Measurements from ENCODE around the gene FBLN5. TPM values are rescaled to one million over a fixed set of nuclear protein-coding genes. Genes with fewer than 3 reads are reported as not detected.

FBLN5 gene
- total RNA-seq, 1 experiment from 2014 or later = 0.90 TPM

- Mint-ChIP-seq H3K36me3 (ENCODE audit: insufficient read depth, unreplicated experiment) (no peaks in the 10 kb centered on the region), H3K27ac (ENCODE audit: unreplicated experiment) (no peak overlapping the region), H3K9me3 (ENCODE audit: low read depth, unreplicated experiment) (no peaks in the 10 kb centered on the region), H3K4me1 (ENCODE audit: low read depth, unreplicated experiment) (peaks cover 45% of the 10 kb centered on the region), H3K4me3 (ENCODE audit: low read depth, unreplicated experiment) (no peak overlapping the region), H3K27me3 (ENCODE audit: unreplicated experiment) (no peaks in the 10 kb centered on the region)
- TF ChIP-seq CTCF (IDR thresholded peaks at IDR 0.05; ENCODE audit: unreplicated experiment) = no peak
- CTCF ChIA-PET = interaction anchor here (0.6 kb wide), 1 partner anchor 92 kb away, joined by 5 read pairs; no protein-coding TSS in a partner anchor
- DNase-seq = no peak
- intact Hi-C loops (cut with micrococcal nuclease; ENCODE audit: unreplicated experiment) = no loop called here
- no TSS peak for BruUV-seq (replicated peaks)
Observed at GRCh38 chr14:91879196-91879595, 68.3 kb downstream of the FBLN5 start.

- H3K36me3 Mint-ChIP-seq (ENCODE audit: insufficient read depth, unreplicated experiment) = no peaks in the 10 kb centered on the region
- H3K27ac Mint-ChIP-seq (ENCODE audit: unreplicated experiment) = no peak overlapping the region
- no peak for DNase-seq
- CTCF ChIA-PET = no interaction called here
- no peak for TF ChIP-seq CTCF (IDR thresholded peaks at IDR 0.05; ENCODE audit: unreplicated experiment)
- BruUV-seq (replicated peaks) = no TSS peak
- peaks cover 54% of the 10 kb centered on the region for H3K4me1 Mint-ChIP-seq (ENCODE audit: low read depth, unreplicated experiment)
- H3K27me3 Mint-ChIP-seq (ENCODE audit: unreplicated experiment) = no peaks in the 10 kb centered on the region
- no peaks in the 10 kb centered on the region for H3K9me3 Mint-ChIP-seq (ENCODE audit: low read depth, unreplicated experiment)
- H3K4me3 Mint-ChIP-seq (ENCODE audit: low read depth, unreplicated experiment) = no peak overlapping the region
- intact Hi-C loops (cut with micrococcal nuclease; ENCODE audit: unreplicated experiment) = no loop called here
Observed at GRCh38 chr14:91878274-91878673, 69.2 kb downstream of the FBLN5 start.

- Mint-ChIP-seq H3K4me1 (ENCODE audit: low read depth, unreplicated experiment) (peaks cover 63% of the 10 kb centered on the region), H3K36me3 (ENCODE audit: insufficient read depth, unreplicated experiment) (peaks cover 6% of the 10 kb centered on the region), H3K27ac (ENCODE audit: unreplicated experiment) (no peak overlapping the region), H3K4me3 (ENCODE audit: low read depth, unreplicated experiment) (no peak overlapping the region), H3K9me3 (ENCODE audit: low read depth, unreplicated experiment) (no peaks in the 10 kb centered on the region), H3K27me3 (ENCODE audit: unreplicated experiment) (no peaks in the 10 kb centered on the region)
- no peak for DNase-seq
- CTCF ChIA-PET = no interaction called here
- no TSS peak for BruUV-seq (replicated peaks)
- intact Hi-C loops (cut with micrococcal nuclease; ENCODE audit: unreplicated experiment) = no loop called here
- TF ChIP-seq CTCF (IDR thresholded peaks at IDR 0.05; ENCODE audit: unreplicated experiment) = no peak
Observed at GRCh38 chr14:91877376-91877915, 70.0 kb downstream of the FBLN5 start.

GRCh38 chr14:91876492-91876891 is 71.0 kb downstream of the FBLN5 start:
- Mint-ChIP-seq H3K4me1 (ENCODE audit: low read depth, unreplicated experiment) (peaks cover 68% of the 10 kb centered on the region), H3K27me3 (ENCODE audit: unreplicated experiment) (no peaks in the 10 kb centered on the region), H3K9me3 (ENCODE audit: low read depth, unreplicated experiment) (no peaks in the 10 kb centered on the region), H3K27ac (ENCODE audit: unreplicated experiment) (no peak overlapping the region), H3K36me3 (ENCODE audit: insufficient read depth, unreplicated experiment) (peaks cover 12% of the 10 kb centered on the region), H3K4me3 (ENCODE audit: low read depth, unreplicated experiment) (no peak overlapping the region)
- no TSS peak for BruUV-seq (replicated peaks)
- intact Hi-C loops (cut with micrococcal nuclease; ENCODE audit: unreplicated experiment) = no loop called here
- no peak for DNase-seq
- CTCF ChIA-PET = interaction anchor here (1.0 kb wide), 1 partner anchor 35 kb away, joined by 3 read pairs; no protein-coding TSS in a partner anchor
- no peak for TF ChIP-seq CTCF (IDR thresholded peaks at IDR 0.05; ENCODE audit: unreplicated experiment)

All from Calu3 (cell line).